Left lung (tissue), 10 donors: ENCODE results near the gene ABTB2. TPM values are rescaled to one million over a fixed set of nuclear protein-coding genes. Genes with fewer than 3 reads are reported as not detected.

Experiments
- ATAC-seq: fragments of 200-7000 bp; cut with Tn5 transposase; one replicate; pipeline ENCODE4 v1.9.1; 2020; ENCODE audit warnings: moderate library complexity
- DNase-seq, 4 donors: peaks; one replicate each; pipeline ENCODE4 v3.0.0-alpha.2; 2013 to 2020
- H3K27ac ChIP-seq, 2 donors: fragments of 200-600 bp; sonication (generic) in 1 of 2; one replicate each; pipeline versions ENCODE4 v1.5.0 to v1.8.0; 2020 to 2021
- H3K27me3 ChIP-seq, 2 donors: fragments of 200-600 bp; sonication (generic) in 1 of 2; one replicate each; pipeline versions ENCODE4 v1.5.0 to v1.8.0; 2020 to 2021
- H3K36me3 ChIP-seq, 2 donors: fragments of 200-600 bp; sonication (generic) in 1 of 2; one replicate each; pipeline versions ENCODE4 v1.5.0 to v1.8.0; 2020 to 2021
- H3K4me1 ChIP-seq, 2 donors: fragments of 200-600 bp; one replicate each; pipeline ENCODE4 v1.8.0; 2021
- H3K4me3 ChIP-seq, 2 donors: fragments of 200-600 bp; sonication (generic) in 1 of 2; one replicate each; pipeline versions ENCODE4 v1.5.0 to v1.8.0; 2020 to 2021; ENCODE audit warnings: mild to moderate bottlenecking in 1 of 2
- H3K9me3 ChIP-seq, 2 donors: fragments of 200-600 bp; sonication (generic) in 1 of 2; one replicate each; pipeline versions ENCODE4 v1.5.0 to v1.8.0; 2020 to 2021
- intact Hi-C, 2 donors: fragments of 100-400 bp; cut with DNase I; formaldehyde crosslinking; loops; one replicate each; pipeline versions ENCODE4 v1.11.2 to v1.14.2; 2022
- polyA plus RNA-seq, 6 donors: library from polyadenylated mRNA; unstranded; fragments of 120-200 nt; gene quantifications; one replicate each; pipeline ENCODE4 v1.2.1, GENCODE V29; 2013; ENCODE audit not compliant: insufficient read length in 6 of 6
- total RNA-seq, 2 donors: library from RNA; stranded (reverse); fragmentation: NEBNext Ultra II Directional; extraction: Animal tissue kit (Norgen Biotek cat#: 25700); gene quantifications; one replicate each; pipeline ENCODE4 v1.2.1, GENCODE V29; 2021
- TF ChIP-seq, protein P1 (sequence below), 2 donors: fragments of 200-600 bp; sonication (generic) in 1 of 2; IDR thresholded peaks; one replicate each; pipeline versions ENCODE4 v1.5.0 to v1.8.0; 2021; ENCODE audit warnings: antibody characterized with exemption in 2 of 2
- donor health status: DM: no; HTN: yes; CAD: no.
- donor health status: DM: no; HTN: no; CAD: no.

ABTB2 gene
- total and polyA plus RNA-seq, 8 donors = 2.4 to 6.9 (median 4.8) TPM

DNA sequence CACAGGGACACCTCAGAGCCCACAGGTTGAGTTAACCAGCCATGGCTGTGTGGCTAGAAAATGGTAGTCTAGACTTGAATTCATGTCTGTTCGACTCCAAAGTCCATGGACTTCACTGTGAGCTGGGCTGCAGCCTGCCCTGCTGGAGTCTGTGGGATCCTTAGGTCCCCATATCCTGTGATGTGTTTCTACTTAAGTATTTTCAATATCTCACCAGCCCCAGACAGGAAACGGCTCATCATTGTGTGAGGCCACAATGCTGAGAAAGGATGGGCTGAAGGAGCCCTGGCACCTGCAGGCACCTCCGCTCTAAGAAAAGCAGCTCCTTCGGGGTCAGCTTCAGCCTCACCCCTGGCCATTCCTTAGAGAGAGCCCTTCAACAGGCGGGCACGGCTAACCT, 159.3 kb downstream of the ABTB2 start:
- H3K27me3 ChIP-seq = no peaks in the 10 kb centered on the region
- no peaks in the 10 kb centered on the region for H3K9me3 ChIP-seq
- DNase-seq (no peak), ATAC-seq (no peak)
- H3K4me1 ChIP-seq = no peaks in the 10 kb centered on the region
- intact Hi-C loops = no loop called here
- no peak overlapping the region for H3K27ac ChIP-seq
- H3K36me3 ChIP-seq = no peaks in the 10 kb centered on the region
- H3K4me3 ChIP-seq = no peak overlapping the region
- TF ChIP-seq, protein P1, sequence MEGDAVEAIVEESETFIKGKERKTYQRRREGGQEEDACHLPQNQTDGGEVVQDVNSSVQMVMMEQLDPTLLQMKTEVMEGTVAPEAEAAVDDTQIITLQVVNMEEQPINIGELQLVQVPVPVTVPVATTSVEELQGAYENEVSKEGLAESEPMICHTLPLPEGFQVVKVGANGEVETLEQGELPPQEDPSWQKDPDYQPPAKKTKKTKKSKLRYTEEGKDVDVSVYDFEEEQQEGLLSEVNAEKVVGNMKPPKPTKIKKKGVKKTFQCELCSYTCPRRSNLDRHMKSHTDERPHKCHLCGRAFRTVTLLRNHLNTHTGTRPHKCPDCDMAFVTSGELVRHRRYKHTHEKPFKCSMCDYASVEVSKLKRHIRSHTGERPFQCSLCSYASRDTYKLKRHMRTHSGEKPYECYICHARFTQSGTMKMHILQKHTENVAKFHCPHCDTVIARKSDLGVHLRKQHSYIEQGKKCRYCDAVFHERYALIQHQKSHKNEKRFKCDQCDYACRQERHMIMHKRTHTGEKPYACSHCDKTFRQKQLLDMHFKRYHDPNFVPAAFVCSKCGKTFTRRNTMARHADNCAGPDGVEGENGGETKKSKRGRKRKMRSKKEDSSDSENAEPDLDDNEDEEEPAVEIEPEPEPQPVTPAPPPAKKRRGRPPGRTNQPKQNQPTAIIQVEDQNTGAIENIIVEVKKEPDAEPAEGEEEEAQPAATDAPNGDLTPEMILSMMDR (IDR thresholded peaks at IDR 0.05) = no peak

DNA sequence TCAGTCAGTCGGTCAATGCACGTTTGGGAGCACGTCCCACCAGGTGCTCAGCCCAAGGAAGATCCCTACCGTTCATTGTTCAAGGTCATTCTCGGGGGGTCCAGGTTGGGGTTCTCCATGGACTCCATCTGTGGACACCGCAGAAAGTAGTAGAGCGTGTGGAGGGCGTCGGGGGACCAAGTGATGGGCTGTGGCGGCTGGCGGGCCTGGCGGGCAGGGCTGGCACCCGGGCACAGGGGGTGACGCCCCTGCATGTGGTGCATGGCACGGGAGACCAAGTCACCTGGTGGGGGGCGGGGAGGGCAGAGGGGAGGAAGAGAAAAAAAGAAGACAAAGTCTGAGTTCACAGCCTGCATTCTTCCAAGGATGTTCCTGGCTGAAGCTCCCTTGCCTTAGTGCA, 160.6 kb downstream of the ABTB2 start:
- Histone ChIP-seq H3K4me3 (no peak overlapping the region), H3K36me3 (no peaks in the 10 kb centered on the region), H3K4me1 (peaks cover 0 to 7% of the 10 kb centered on the region in 2 donors), H3K9me3 (no peaks in the 10 kb centered on the region), H3K27ac (no peak overlapping the region), H3K27me3 (no peaks in the 10 kb centered on the region)
- ATAC-seq (no peak), DNase-seq (no peak)
- TF ChIP-seq, protein P1 (IDR thresholded peaks at IDR 0.05) = no peak
- intact Hi-C loops = no loop called here

DNA sequence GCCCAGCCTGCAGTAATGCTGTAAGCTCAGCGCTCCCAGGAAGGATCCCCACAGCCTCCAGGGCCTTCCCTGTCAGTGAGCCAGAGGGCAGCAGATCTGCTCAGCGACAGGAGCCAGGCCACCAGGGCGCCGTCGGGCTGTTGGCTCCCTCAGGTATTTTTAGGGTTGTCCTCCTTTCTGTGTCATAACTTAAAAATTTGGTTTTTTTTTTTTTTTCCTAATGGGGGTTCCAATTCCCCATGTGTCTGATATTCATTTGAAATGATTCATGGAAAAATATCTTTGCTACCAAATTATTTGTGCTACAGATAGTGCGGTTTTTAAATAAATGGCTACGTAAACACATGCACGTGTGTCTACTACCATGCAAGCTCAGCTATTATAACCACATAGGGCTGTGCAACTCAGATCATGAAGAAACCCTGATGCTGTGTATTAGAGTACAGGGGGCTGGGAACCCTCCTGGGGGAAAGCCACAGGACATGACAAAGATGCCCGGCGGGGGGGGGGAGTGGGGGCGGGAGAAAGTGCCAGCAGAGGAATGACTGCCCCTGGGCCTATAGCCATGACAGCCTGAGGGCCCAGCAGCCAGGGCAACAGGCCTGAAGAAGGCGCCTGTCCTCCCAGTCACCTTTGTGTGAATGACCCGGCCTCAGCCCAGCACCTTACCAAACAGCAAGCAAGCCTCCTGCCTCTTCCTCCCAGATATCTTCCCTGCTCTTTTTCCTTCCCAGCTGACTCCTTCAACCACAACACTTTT, 163.1 kb downstream of the ABTB2 start:
- Histone ChIP-seq H3K9me3 (no peaks in the 10 kb centered on the region), H3K27me3 (no peaks in the 10 kb centered on the region), H3K27ac (no peak overlapping the region), H3K36me3 (no peaks in the 10 kb centered on the region), H3K4me3 (no peak overlapping the region), H3K4me1 (peaks cover 0 to 7% of the 10 kb centered on the region in 2 donors)
- ATAC-seq = no peak
- intact Hi-C loops = no loop called here
- TF ChIP-seq, protein P1 (IDR thresholded peaks at IDR 0.05) = no peak
- no peak for DNase-seq

DNA sequence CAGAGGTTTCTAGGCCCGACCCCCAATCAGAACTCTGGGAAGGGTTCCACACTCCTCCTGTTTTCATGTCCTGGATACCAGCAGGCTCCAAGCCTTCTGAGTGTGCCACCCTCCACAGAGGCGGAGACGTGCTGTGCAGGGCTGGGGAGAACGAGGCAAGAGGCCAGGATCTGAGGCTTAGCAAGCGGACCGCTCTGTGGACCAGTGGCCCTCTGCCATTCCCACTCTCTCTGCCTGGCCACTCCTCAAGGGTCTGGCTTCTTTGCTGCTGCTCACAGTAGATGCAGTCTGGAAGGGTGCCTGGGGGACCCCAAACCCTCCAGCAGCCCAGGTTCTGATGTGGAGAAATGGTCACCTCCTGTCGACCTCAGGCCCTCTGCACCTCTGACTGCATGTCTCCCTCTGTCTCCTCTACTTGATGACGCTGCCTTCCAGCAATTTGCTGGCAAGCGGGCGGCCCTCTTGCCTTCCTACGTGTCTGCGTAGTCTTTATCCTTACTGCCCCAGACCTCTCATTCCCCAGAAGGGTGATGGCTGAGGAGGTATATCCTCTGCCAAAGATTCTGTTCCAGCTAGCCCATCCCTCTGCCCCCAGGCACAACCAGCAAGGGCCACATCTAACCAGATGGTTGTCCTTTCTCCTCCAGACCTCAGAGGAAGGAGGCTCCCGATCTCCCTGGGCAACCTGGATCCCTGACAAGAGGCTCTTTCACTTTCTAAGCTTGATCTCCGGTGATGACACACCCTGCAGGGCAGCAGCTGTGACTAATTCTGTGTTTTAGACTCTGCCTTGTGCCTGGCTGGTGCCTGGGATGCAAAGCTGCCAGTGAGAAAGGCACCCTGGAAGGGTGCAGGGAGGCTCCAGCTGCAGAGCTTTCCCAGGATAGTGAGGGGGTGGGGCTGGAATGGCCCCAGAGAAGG, 165.1 kb downstream of the ABTB2 start:
- TF ChIP-seq, protein P1 (IDR thresholded peaks at IDR 0.05) = no peak
- DNase-seq = peak in 1 of 4 donors; percentile 30
- Histone ChIP-seq H3K4me1 (peaks cover 0 to 7% of the 10 kb centered on the region in 2 donors), H3K9me3 (no peaks in the 10 kb centered on the region), H3K27me3 (no peaks in the 10 kb centered on the region), H3K27ac (peak overlapping the region in 1 of 2 donors; percentile 26), H3K36me3 (no peaks in the 10 kb centered on the region), H3K4me3 (no peak overlapping the region)
- ATAC-seq = peak; percentile 65
- intact Hi-C loops = no loop called here

DNA sequence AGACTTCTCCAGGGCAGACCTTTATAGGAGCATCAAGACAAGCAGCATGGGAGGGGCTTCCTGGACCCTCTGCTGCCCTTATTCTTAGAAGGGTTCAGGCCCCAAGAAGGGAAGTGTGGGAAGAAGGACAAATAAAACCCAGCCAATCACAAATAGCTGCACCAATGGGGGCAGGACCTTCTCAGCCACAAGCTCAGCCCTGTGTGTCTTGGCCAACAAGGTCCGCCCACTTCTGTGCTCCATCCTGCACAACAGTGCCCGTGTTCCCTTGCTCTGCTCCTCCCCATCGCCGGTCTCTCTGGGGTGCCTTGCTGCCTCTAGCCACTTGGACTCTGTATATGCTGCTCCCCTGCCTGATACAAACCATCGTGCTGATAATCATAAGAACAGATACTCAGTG, 166.2 kb downstream of the ABTB2 start:
- no peaks in the 10 kb centered on the region for H3K9me3 ChIP-seq
- ATAC-seq (no peak), DNase-seq (no peak)
- peaks cover 0 to 7% of the 10 kb centered on the region in 2 donors for H3K4me1 ChIP-seq
- H3K36me3 ChIP-seq = no peaks in the 10 kb centered on the region
- TF ChIP-seq, protein P1 (IDR thresholded peaks at IDR 0.05) = no peak
- intact Hi-C loops = no loop called here
- H3K27me3 ChIP-seq = no peaks in the 10 kb centered on the region
- H3K4me3 ChIP-seq = no peak overlapping the region
- H3K27ac ChIP-seq = no peak overlapping the region
